ENCODE results near the gene E2F4. TPM values are rescaled to one million over a fixed set of nuclear protein-coding genes. Genes with fewer than 3 reads are reported as not detected.
A peak's percentile ranks its signal among the peaks of the same experiment; 100 is the strongest.

E2F4 gene
- total and polyA plus RNA-seq, 3 donors from 2014 or later: 72.5 to 126 (median 110) TPM

DNA sequence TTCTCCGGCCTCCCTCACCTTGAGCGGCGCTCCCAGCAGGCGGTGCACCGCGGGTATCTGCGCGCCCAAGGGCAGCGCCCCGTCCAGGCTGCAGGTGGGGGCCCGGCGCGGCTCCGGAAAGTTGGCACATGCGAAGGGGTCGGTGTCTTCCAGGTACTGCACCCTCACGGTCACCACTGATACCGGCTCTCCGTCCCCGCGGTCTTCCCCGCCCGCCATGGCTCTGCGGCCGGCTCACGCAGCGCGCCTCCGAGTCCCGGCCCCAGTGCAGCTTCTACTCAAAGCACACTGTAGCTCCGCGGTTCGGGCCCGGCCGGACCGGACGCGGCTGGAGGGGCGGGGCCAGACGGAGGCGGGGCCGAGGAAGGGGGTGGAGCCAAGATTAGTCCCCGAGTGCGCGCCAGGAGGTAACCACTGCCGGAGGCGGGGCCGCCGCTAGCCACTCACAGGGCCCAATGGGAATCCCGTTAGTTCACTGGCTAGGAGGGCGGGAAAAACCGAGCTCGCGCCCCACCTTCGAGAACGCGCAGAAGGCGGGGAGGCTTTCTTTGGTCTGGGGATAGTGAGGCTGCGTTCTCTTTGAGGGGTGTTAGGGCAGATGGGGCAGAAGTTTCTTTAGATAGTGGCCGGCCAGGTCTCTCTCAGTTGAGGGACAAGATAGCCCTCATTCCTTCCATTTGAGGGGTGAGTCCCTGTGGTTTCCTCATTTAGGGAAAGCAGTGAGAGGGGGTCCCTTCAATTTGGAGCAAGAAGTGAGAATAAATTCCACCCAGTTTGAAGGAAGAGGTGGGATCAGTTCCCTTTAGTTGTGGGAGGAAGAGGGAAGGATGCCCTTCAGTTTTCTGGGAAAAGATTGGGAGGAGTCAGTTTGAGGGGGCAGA is 55.5 kb downstream of the E2F4 start, which contains the start of gene FHOD1:
TSS of gene FHOD1 (minus strand) at position 290 of the 881 bp plus-strand sequence. CDS start at position 219, 71 bp downstream.
- 1 to 2% methylated on average over 17 to 60 of the region's 60 CpGs for WGBS, 2 donors
- DNase-seq: peak; percentile 98
- Histone ChIP-seq H3K9me3 (no peaks in the 10 kb centered on the region), H3K36me3 (ENCODE audit: low read depth, missing control alignments) (no peaks in the 10 kb centered on the region), H3K4me1 (peaks cover 29% of the 10 kb centered on the region), H3K4me3 (peak within 1 kb of the TSS; percentile 74 to 76), H3K27me3 (no peaks in the 10 kb centered on the region), H3K27ac (peak within 1 kb of the TSS; percentile 68 to 87)
- peak; percentile 9 for TF ChIP-seq POLR2A (IDR thresholded peaks at IDR 0.05)
- TF ChIP-seq, protein P1, sequence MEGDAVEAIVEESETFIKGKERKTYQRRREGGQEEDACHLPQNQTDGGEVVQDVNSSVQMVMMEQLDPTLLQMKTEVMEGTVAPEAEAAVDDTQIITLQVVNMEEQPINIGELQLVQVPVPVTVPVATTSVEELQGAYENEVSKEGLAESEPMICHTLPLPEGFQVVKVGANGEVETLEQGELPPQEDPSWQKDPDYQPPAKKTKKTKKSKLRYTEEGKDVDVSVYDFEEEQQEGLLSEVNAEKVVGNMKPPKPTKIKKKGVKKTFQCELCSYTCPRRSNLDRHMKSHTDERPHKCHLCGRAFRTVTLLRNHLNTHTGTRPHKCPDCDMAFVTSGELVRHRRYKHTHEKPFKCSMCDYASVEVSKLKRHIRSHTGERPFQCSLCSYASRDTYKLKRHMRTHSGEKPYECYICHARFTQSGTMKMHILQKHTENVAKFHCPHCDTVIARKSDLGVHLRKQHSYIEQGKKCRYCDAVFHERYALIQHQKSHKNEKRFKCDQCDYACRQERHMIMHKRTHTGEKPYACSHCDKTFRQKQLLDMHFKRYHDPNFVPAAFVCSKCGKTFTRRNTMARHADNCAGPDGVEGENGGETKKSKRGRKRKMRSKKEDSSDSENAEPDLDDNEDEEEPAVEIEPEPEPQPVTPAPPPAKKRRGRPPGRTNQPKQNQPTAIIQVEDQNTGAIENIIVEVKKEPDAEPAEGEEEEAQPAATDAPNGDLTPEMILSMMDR (IDR thresholded peaks at IDR 0.05): peak in 1 of 3 experiments; percentile 24
- intact Hi-C loops (cut with DNase I; ENCODE audit: low total_unique reads): no loop called here

DNA sequence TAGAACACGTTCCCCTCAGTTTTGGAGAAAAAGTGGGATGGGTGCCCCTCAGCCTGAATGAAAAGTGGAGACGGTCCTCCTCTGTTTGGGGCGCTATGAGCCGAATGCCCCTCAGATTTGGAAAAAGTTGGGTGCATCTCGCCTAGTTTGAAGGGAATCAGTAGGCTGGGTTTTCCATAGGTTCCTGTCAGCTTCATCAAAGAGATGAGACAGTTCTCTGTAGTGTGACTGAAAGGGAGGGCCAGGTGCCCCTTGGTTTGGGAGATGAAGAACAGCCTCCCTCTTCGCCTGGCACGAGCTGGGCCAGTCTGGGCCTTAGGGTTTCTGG is 56.1 kb downstream of the E2F4 start:
- DNase-seq: no peak
- peaks cover 27% of the 10 kb centered on the region for H3K4me1 ChIP-seq

More for the DNA sequence above, 56.1 kb downstream of the E2F4 start:
- H3K36me3 ChIP-seq (ENCODE audit: low read depth, missing control alignments): no peaks in the 10 kb centered on the region
- no peaks in the 10 kb centered on the region for H3K27me3 ChIP-seq
- no peaks in the 10 kb centered on the region for H3K9me3 ChIP-seq
- intact Hi-C loops (cut with DNase I; ENCODE audit: low total_unique reads): no loop called here
- peak overlapping the region in 1 of 2 donors; percentile 59 for H3K27ac ChIP-seq
- peak overlapping the region; percentile 54 to 59 for H3K4me3 ChIP-seq
- TF ChIP-seq POLR2A (IDR thresholded peaks at IDR 0.05): no peak
- TF ChIP-seq, protein P1 (IDR thresholded peaks at IDR 0.05): no peak
- 3% methylated on average over 5 to 7 of the region's 7 CpGs for WGBS, 2 donors

MicroRNA genes within 50 kb of the gene (microRNA counts, 767-probe panel; counts per million panel counts)
- microRNA hsa-miR-328: 0 to 152 counts per million in 2 donors

Small RNA genes within 50 kb of the gene (microRNA-seq; reads per million reads assigned to microRNA genes)
- 432 to 447 reads per million in 2 donors for gene MIR328 (ENCODE audit: borderline number of aligned reads in 2 of 2, borderline replicate concordance in 1 of 2)

Small RNA genes within 50 kb of the gene (small RNA-seq; reads per million reads assigned to genes)
- 2.5 to 7.3 reads per million in 2 donors for gene MIR328

Other genes with a start within 250 kb of the E2F4 start
- gene CES3, start 230.9 kb upstream of the E2F4 start, total RNA-seq: 1 to 10 TPM; 4.1 to 4.5 TPM
- 1.5 TPM for gene CES3, start 230.9 kb upstream of the E2F4 start, polyA plus RNA-seq (ENCODE audit: insufficient read depth, low read depth, low replicate concordance)
- gene CES4A, start 203.6 kb upstream of the E2F4 start, total RNA-seq: 10 to 100 TPM; 17.0 to 25.0 TPM
- gene CES4A, start 203.6 kb upstream of the E2F4 start, polyA plus RNA-seq (ENCODE audit: insufficient read depth, low read depth, low replicate concordance): 12.2 TPM
- 10 to 100 TPM; 23.3 to 34.9 TPM for gene CBFB, start 163.0 kb upstream of the E2F4 start, total RNA-seq
- 15.3 TPM for gene CBFB, start 163.0 kb upstream of the E2F4 start, polyA plus RNA-seq (ENCODE audit: insufficient read depth, low read depth, low replicate concordance)
- 10 to 100 TPM; 32.6 to 41.6 TPM for gene PHAF1, start 82.2 kb upstream of the E2F4 start, total RNA-seq
- 31.2 TPM for gene PHAF1, start 82.2 kb upstream of the E2F4 start, polyA plus RNA-seq (ENCODE audit: insufficient read depth, low read depth, low replicate concordance)
- 10 to 100 TPM; 18.6 to 24.6 TPM for gene B3GNT9, start 41.2 kb upstream of the E2F4 start, total RNA-seq
- gene B3GNT9, start 41.2 kb upstream of the E2F4 start, polyA plus RNA-seq (ENCODE audit: insufficient read depth, low read depth, low replicate concordance): 18.0 TPM
- gene TRADD, start 32.2 kb upstream of the E2F4 start, total RNA-seq: 10 to 100 TPM; 15.9 to 23.9 TPM
- 7.4 TPM for gene TRADD, start 32.2 kb upstream of the E2F4 start, polyA plus RNA-seq (ENCODE audit: insufficient read depth, low read depth, low replicate concordance)
- gene FBXL8, start 32.2 kb upstream of the E2F4 start, total RNA-seq: 10 to 100 TPM; 20.6 to 26.9 TPM
- 3.7 TPM for gene FBXL8, start 32.2 kb upstream of the E2F4 start, polyA plus RNA-seq (ENCODE audit: insufficient read depth, low read depth, low replicate concordance)
- 10 to 100 TPM; 63.4 to 78.3 TPM for gene HSF4, start 27.4 kb upstream of the E2F4 start, total RNA-seq
- 20.2 TPM for gene HSF4, start 27.4 kb upstream of the E2F4 start, polyA plus RNA-seq (ENCODE audit: insufficient read depth, low read depth, low replicate concordance)
- 10 to 100 TPM; 16.2 to 34.9 TPM for gene NOL3, start 21.6 kb upstream of the E2F4 start, total RNA-seq
- 11.8 TPM for gene NOL3, start 21.6 kb upstream of the E2F4 start, polyA plus RNA-seq (ENCODE audit: insufficient read depth, low read depth, low replicate concordance)
- gene MATCAP1, start 8.2 kb upstream of the E2F4 start, total RNA-seq: 10 to 100 TPM; 65.1 to 89.4 TPM
- 44.6 TPM for gene MATCAP1, start 8.2 kb upstream of the E2F4 start, polyA plus RNA-seq (ENCODE audit: insufficient read depth, low read depth, low replicate concordance)
- gene EXOC3L1, start 2.0 kb upstream of the E2F4 start, total RNA-seq: 1 to 10 TPM; 5.1 to 9.0 TPM
- gene EXOC3L1, start 2.0 kb upstream of the E2F4 start, polyA plus RNA-seq (ENCODE audit: insufficient read depth, low read depth, low replicate concordance): 2.6 TPM
- 10 to 100 TPM in 1 of 2 donors, 1 to 10 TPM in 1; 9.3 to 10.5 TPM for gene ELMO3, start 7.0 kb downstream of the E2F4 start, total RNA-seq
- gene ELMO3, start 7.0 kb downstream of the E2F4 start, polyA plus RNA-seq (ENCODE audit: insufficient read depth, low read depth, low replicate concordance): 22.2 TPM
- gene TMEM208, start 35.0 kb downstream of the E2F4 start, total RNA-seq: 10 to 100 TPM; 57.4 to 66.8 TPM
- 55.6 TPM for gene TMEM208, start 35.0 kb downstream of the E2F4 start, polyA plus RNA-seq (ENCODE audit: insufficient read depth, low read depth, low replicate concordance)
- 10 to 100 TPM; 28.8 to 40.0 TPM for gene FHOD1, start 55.3 kb downstream of the E2F4 start, total RNA-seq
- 17.0 TPM for gene FHOD1, start 55.3 kb downstream of the E2F4 start, polyA plus RNA-seq (ENCODE audit: insufficient read depth, low read depth, low replicate concordance)
- 10 to 100 TPM in 1 of 2 donors, 1 to 10 TPM in 1; 6.8 to 15.7 TPM for gene SLC9A5, start 56.8 kb downstream of the E2F4 start, total RNA-seq
- 4.8 TPM for gene SLC9A5, start 56.8 kb downstream of the E2F4 start, polyA plus RNA-seq (ENCODE audit: insufficient read depth, low read depth, low replicate concordance)
- 100 to 1,000 TPM in 1 of 2 donors, 10 to 100 TPM in 1; 86.5 to 137 TPM for gene PLEKHG4, start 87.4 kb downstream of the E2F4 start, total RNA-seq
- gene PLEKHG4, start 87.4 kb downstream of the E2F4 start, polyA plus RNA-seq (ENCODE audit: insufficient read depth, low read depth, low replicate concordance): 102 TPM
- 100 to 1,000 TPM in 1 of 2 donors, 10 to 100 TPM in 1; 59.2 to 102 TPM for gene KCTD19, start 134.6 kb downstream of the E2F4 start, total RNA-seq
- 144 TPM for gene KCTD19, start 134.6 kb downstream of the E2F4 start, polyA plus RNA-seq (ENCODE audit: insufficient read depth, low read depth, low replicate concordance)
- 10 to 100 TPM; 28.3 to 40.9 TPM for gene LRRC36, start 134.7 kb downstream of the E2F4 start, total RNA-seq
- 94.5 TPM for gene LRRC36, start 134.7 kb downstream of the E2F4 start, polyA plus RNA-seq (ENCODE audit: insufficient read depth, low read depth, low replicate concordance)
- 10 to 100 TPM in 1 of 2 donors, 1 to 10 TPM in 1; 9.5 to 17.5 TPM for gene TPPP3, start 201.3 kb downstream of the E2F4 start, total RNA-seq
- gene TPPP3, start 201.3 kb downstream of the E2F4 start, polyA plus RNA-seq (ENCODE audit: insufficient read depth, low read depth, low replicate concordance): 67.6 TPM
- gene ZDHHC1, start 224.3 kb downstream of the E2F4 start, total RNA-seq: 10 to 100 TPM; 62.0 to 62.7 TPM
- gene ZDHHC1, start 224.3 kb downstream of the E2F4 start, polyA plus RNA-seq (ENCODE audit: insufficient read depth, low read depth, low replicate concordance): 26.7 TPM
- gene HSD11B2, start 239.0 kb downstream of the E2F4 start, total RNA-seq: 1 to 10 TPM; 4.9 to 7.7 TPM
- 11.5 TPM for gene HSD11B2, start 239.0 kb downstream of the E2F4 start, polyA plus RNA-seq (ENCODE audit: insufficient read depth, low read depth, low replicate concordance)

Data from testis (tissue), 3 donors.